Chondrocyte (in vitro differentiated cells): ENCODE results near the gene PTGER2. TPM values are rescaled to one million over a fixed set of nuclear protein-coding genes. Genes with fewer than 3 reads are reported as not detected.

ENCODE experiments used
- DNase-seq: peaks from one replicate; pipeline ENCODE4 v3.0.0; 2021; ENCODE audit warnings: mixed read lengths, low spot score
- H3K27ac Mint-ChIP-seq: one replicate; pipeline ENCODE4 v1.8.0; 2021; ENCODE audit warnings: mild to moderate bottlenecking, moderate library complexity, mixed read lengths; ENCODE audit not compliant: unreplicated experiment
- H3K27me3 Mint-ChIP-seq: 2 replicates; pipeline ENCODE4 v1.8.0; 2021; ENCODE audit warnings: low read depth, mixed read lengths
- H3K36me3 Mint-ChIP-seq: 2 replicates; pipeline ENCODE4 v1.8.0; 2021; ENCODE audit warnings: low read depth, mixed read lengths
- H3K4me1 Mint-ChIP-seq: 2 replicates; pipeline ENCODE4 v1.8.0; 2021; ENCODE audit warnings: low read depth, mild to moderate bottlenecking, mixed read lengths
- H3K4me3 Mint-ChIP-seq: one replicate; pipeline ENCODE4 v1.8.0; 2021; ENCODE audit warnings: mild to moderate bottlenecking, moderate library complexity, mixed read lengths; ENCODE audit not compliant: unreplicated experiment
- H3K9me3 Mint-ChIP-seq: 2 replicates; pipeline ENCODE4 v1.8.0; 2021; ENCODE audit warnings: low read depth, mixed read lengths
- CTCF ChIP-seq: fragments of 200-600 bp; sonication (generic); IDR thresholded peaks from 2 replicates; pipeline ENCODE4 v1.5.0; 2021; ENCODE audit warnings: antibody characterized with exemption, mild to moderate bottlenecking, moderate library complexity
- total RNA-seq: library from RNA; stranded (reverse); gene quantifications from 3 replicates; pipeline ENCODE4 v1.2.1, GENCODE V29; 2021

Gene PTGER2
- total RNA-seq, 1 donor from 2014 or later = 2.5 TPM

GRCh38 chr14:52275372-52275771 is 38.7 kb upstream of the PTGER2 start:
- DNase-seq = no peak
- Mint-ChIP-seq H3K27ac (no peak overlapping the region), H3K27me3 (peaks cover 26% of the 10 kb centered on the region), H3K9me3 (no peaks in the 10 kb centered on the region), H3K36me3 (peaks cover 2% of the 10 kb centered on the region), H3K4me3 (no peak overlapping the region), H3K4me1 (peaks cover 10% of the 10 kb centered on the region)
- TF ChIP-seq CTCF = no peak

GRCh38 chr14:52277552-52277951 is 36.6 kb upstream of the PTGER2 start:
- H3K4me3 Mint-ChIP-seq = no peak overlapping the region
- no peaks in the 10 kb centered on the region for H3K9me3 Mint-ChIP-seq
- peaks cover 18% of the 10 kb centered on the region for H3K27me3 Mint-ChIP-seq
- peaks cover 10% of the 10 kb centered on the region for H3K4me1 Mint-ChIP-seq
- no peak for DNase-seq
- no peak overlapping the region for H3K27ac Mint-ChIP-seq
- peaks cover 2% of the 10 kb centered on the region for H3K36me3 Mint-ChIP-seq
- TF ChIP-seq CTCF = no peak

- H3K36me3 Mint-ChIP-seq = peaks cover 2% of the 10 kb centered on the region
- TF ChIP-seq CTCF = no peak
- peaks cover 11% of the 10 kb centered on the region for H3K27me3 Mint-ChIP-seq
- no peak overlapping the region for H3K4me3 Mint-ChIP-seq
- no peaks in the 10 kb centered on the region for H3K9me3 Mint-ChIP-seq
- no peak for DNase-seq
- peaks cover 10% of the 10 kb centered on the region for H3K4me1 Mint-ChIP-seq
- no peak overlapping the region for H3K27ac Mint-ChIP-seq
These were observed 34.7 kb upstream of the PTGER2 start for GRCh38 chr14:52279408-52279807.

GRCh38 chr14:52283099-52283498 is 31.0 kb upstream of the PTGER2 start:
- no peaks in the 10 kb centered on the region for H3K36me3 Mint-ChIP-seq
- H3K4me3 Mint-ChIP-seq = no peak overlapping the region
- no peak for DNase-seq
- H3K9me3 Mint-ChIP-seq = no peaks in the 10 kb centered on the region
- no peak overlapping the region for H3K27ac Mint-ChIP-seq
- H3K27me3 Mint-ChIP-seq = peaks cover 8% of the 10 kb centered on the region
- H3K4me1 Mint-ChIP-seq = peaks cover 13% of the 10 kb centered on the region
- no peak for TF ChIP-seq CTCF

GRCh38 chr14:52286661-52287649 is 27.2 kb upstream of the PTGER2 start:
- Mint-ChIP-seq H3K4me3 (no peak overlapping the region), H3K27me3 (peaks cover 11% of the 10 kb centered on the region), H3K27ac (no peak overlapping the region), H3K4me1 (peaks cover 3% of the 10 kb centered on the region), H3K36me3 (no peaks in the 10 kb centered on the region), H3K9me3 (no peaks in the 10 kb centered on the region)
- TF ChIP-seq CTCF = no peak
- no peak for DNase-seq
